ENCODE data around the gene SPATA22.

DNA sequence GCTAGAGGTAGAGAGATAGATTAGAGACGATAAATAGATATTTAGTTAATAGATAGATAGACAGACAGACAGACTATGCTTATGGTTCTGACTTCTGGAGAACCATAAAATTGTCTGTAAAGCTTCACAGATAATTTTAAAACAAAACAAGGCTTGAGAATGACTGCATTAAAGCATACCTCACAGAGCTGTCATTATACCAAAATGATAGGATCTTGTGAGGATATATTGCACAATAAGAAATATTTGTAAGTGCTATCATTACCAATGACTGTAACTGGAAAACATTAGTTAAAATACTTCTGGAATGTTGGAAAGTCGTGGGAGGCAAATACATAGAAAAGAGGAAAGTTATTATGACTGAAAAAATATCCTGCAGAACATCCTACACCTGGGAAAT, 69.8 kb downstream of the SPATA22 start:
- TF ChIP-seq, protein P1, sequence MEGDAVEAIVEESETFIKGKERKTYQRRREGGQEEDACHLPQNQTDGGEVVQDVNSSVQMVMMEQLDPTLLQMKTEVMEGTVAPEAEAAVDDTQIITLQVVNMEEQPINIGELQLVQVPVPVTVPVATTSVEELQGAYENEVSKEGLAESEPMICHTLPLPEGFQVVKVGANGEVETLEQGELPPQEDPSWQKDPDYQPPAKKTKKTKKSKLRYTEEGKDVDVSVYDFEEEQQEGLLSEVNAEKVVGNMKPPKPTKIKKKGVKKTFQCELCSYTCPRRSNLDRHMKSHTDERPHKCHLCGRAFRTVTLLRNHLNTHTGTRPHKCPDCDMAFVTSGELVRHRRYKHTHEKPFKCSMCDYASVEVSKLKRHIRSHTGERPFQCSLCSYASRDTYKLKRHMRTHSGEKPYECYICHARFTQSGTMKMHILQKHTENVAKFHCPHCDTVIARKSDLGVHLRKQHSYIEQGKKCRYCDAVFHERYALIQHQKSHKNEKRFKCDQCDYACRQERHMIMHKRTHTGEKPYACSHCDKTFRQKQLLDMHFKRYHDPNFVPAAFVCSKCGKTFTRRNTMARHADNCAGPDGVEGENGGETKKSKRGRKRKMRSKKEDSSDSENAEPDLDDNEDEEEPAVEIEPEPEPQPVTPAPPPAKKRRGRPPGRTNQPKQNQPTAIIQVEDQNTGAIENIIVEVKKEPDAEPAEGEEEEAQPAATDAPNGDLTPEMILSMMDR (IDR thresholded peaks at IDR 0.05), result no peak
- TF ChIP-seq POLR2A (IDR thresholded peaks at IDR 0.05), result no peak

All from adrenal gland (tissue), 5 donors.